HEK293 (cell line): ENCODE results near the gene ESRRA.

ENCODE experiments used
- GFI1B ChIP-seq: fragments of 450-650 bp; formaldehyde crosslinking; IDR thresholded peaks from 2 replicates; pipeline ENCODE4 v1.5.1; 2016; ENCODE audit warnings: missing biosample characterization, missing genetic modification characterization
- HOXA7 ChIP-seq: sonication (generic); formaldehyde crosslinking; IDR thresholded peaks from 2 replicates; pipeline ENCODE4 v1.8.1; 2022; ENCODE audit warnings: missing genetic modification reagents, borderline replicate concordance
- HOXC10 ChIP-seq: sonication (generic); formaldehyde crosslinking; IDR thresholded peaks from 2 replicates; pipeline ENCODE4 v1.8.1; 2023; ENCODE audit warnings: mild to moderate bottlenecking, missing genetic modification reagents
- ZNF133 ChIP-seq: fragments of 450-650 bp; formaldehyde crosslinking; IDR thresholded peaks from 2 replicates; pipeline ENCODE4 v1.5.1; 2016; ENCODE audit warnings: missing biosample characterization, missing genetic modification characterization
- ZNF274 ChIP-seq, 2 experiments: fragments of 200-500 bp in 1 of 2; fragments of 450-650 bp in 1 of 2; sonication (Bioruptor generic) in 1 of 2; formaldehyde crosslinking in 1 of 2; IDR thresholded peaks; 2 replicates each; pipeline versions ENCODE4 v1.5.1 to v1.6.1; 2014 to 2016; ENCODE audit warnings: borderline replicate concordance in 1 of 2, inconsistent platforms in 1 of 2, low read length in 1 of 2, missing biosample characterization in 1 of 2, missing genetic modification characterization in 1 of 2
- ZNF426 ChIP-seq: fragments of 450-650 bp; formaldehyde crosslinking; IDR thresholded peaks from 2 replicates; pipeline ENCODE4 v1.5.1; 2017; ENCODE audit warnings: missing biosample characterization, missing genetic modification characterization, mild to moderate bottlenecking, inconsistent platforms, moderate library complexity
- ZNF585B ChIP-seq: fragments of 450-650 bp; formaldehyde crosslinking; IDR thresholded peaks from 2 replicates; pipeline ENCODE4 v1.5.1; 2016; ENCODE audit warnings: missing biosample characterization, missing genetic modification characterization
- ZNF621 ChIP-seq: fragments of 450-650 bp; formaldehyde crosslinking; IDR thresholded peaks from 2 replicates; pipeline ENCODE4 v1.5.1; 2017; ENCODE audit warnings: missing biosample characterization, missing genetic modification characterization
- ZSCAN30 ChIP-seq: fragments of 450-650 bp; IDR thresholded peaks from 2 replicates; pipeline ENCODE4 v1.5.1; 2018; ENCODE audit warnings: missing biosample characterization, mild to moderate bottlenecking, missing genetic modification characterization, moderate library complexity
- TF ChIP-seq, protein P1 (sequence below): fragments of 450-650 bp; formaldehyde crosslinking; IDR thresholded peaks from 2 replicates; pipeline ENCODE4 v1.5.1; 2016; ENCODE audit warnings: missing biosample characterization, missing genetic modification characterization
- TF ChIP-seq, protein P2 (sequence below): fragments of 450-650 bp; formaldehyde crosslinking; IDR thresholded peaks from 2 replicates; pipeline ENCODE4 v1.5.0; 2017; ENCODE audit warnings: missing biosample characterization, missing genetic modification characterization, borderline replicate concordance
- TF ChIP-seq, protein P3 (sequence below): fragments of 450-650 bp; formaldehyde crosslinking; IDR thresholded peaks from 2 replicates; pipeline ENCODE4 v1.5.1; 2016; ENCODE audit warnings: missing biosample characterization, missing genetic modification characterization
- TF ChIP-seq, protein P4 (sequence below): fragments of 450-650 bp; formaldehyde crosslinking; IDR thresholded peaks from 2 replicates; pipeline ENCODE4 v1.5.1; 2016; ENCODE audit warnings: missing biosample characterization, missing genetic modification characterization, low read depth
- TF ChIP-seq, protein P5 (sequence below): fragments of 450-650 bp; formaldehyde crosslinking; optimal IDR thresholded peaks from 2 replicates; pipeline ENCODE3; 2016; ENCODE audit warnings: missing biosample characterization, mild to moderate bottlenecking, missing genetic modification characterization

DNA sequence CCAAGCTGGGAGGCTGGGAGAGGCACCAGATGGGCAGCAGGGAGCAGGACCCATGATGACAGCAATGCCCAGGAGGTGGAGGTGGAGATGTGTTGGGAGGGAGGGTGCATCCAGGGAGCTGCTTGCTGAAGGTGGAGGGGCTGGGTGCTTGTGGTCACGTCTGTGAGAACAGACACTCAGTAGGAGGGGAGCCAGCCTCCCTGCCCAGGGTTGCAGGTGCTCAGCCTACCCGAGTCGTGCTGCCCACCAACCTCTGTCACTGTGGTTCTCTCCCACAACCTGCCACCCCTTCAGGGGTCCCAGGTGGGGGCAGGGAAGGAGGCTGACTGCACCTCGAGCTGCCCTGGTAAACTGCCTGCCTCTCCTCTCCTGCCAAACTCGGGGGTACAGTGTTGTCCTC is 18.0 kb downstream of the ESRRA start:
- no peak for TF ChIP-seq ZSCAN30
- TF ChIP-seq, protein P1, sequence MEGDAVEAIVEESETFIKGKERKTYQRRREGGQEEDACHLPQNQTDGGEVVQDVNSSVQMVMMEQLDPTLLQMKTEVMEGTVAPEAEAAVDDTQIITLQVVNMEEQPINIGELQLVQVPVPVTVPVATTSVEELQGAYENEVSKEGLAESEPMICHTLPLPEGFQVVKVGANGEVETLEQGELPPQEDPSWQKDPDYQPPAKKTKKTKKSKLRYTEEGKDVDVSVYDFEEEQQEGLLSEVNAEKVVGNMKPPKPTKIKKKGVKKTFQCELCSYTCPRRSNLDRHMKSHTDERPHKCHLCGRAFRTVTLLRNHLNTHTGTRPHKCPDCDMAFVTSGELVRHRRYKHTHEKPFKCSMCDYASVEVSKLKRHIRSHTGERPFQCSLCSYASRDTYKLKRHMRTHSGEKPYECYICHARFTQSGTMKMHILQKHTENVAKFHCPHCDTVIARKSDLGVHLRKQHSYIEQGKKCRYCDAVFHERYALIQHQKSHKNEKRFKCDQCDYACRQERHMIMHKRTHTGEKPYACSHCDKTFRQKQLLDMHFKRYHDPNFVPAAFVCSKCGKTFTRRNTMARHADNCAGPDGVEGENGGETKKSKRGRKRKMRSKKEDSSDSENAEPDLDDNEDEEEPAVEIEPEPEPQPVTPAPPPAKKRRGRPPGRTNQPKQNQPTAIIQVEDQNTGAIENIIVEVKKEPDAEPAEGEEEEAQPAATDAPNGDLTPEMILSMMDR (tag by site-specific recombination), result no peak
- TF ChIP-seq ZNF133 (tag by site-specific recombination), result no peak
- no peak for TF ChIP-seq HOXC10
- TF ChIP-seq ZNF274 (IDR thresholded peaks at IDR 0.05; ENCODE audit: low read length), result no peak
- TF ChIP-seq ZNF274 (tag by site-specific recombination; IDR thresholded peaks at IDR 0.05; ENCODE audit: borderline replicate concordance), result no peak
- TF ChIP-seq, protein P2, sequence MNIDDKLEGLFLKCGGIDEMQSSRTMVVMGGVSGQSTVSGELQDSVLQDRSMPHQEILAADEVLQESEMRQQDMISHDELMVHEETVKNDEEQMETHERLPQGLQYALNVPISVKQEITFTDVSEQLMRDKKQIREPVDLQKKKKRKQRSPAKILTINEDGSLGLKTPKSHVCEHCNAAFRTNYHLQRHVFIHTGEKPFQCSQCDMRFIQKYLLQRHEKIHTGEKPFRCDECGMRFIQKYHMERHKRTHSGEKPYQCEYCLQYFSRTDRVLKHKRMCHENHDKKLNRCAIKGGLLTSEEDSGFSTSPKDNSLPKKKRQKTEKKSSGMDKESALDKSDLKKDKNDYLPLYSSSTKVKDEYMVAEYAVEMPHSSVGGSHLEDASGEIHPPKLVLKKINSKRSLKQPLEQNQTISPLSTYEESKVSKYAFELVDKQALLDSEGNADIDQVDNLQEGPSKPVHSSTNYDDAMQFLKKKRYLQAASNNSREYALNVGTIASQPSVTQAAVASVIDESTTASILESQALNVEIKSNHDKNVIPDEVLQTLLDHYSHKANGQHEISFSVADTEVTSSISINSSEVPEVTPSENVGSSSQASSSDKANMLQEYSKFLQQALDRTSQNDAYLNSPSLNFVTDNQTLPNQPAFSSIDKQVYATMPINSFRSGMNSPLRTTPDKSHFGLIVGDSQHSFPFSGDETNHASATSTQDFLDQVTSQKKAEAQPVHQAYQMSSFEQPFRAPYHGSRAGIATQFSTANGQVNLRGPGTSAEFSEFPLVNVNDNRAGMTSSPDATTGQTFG (tag by site-specific recombination), result no peak
- no peak for TF ChIP-seq GFI1B
- TF ChIP-seq, protein P3, sequence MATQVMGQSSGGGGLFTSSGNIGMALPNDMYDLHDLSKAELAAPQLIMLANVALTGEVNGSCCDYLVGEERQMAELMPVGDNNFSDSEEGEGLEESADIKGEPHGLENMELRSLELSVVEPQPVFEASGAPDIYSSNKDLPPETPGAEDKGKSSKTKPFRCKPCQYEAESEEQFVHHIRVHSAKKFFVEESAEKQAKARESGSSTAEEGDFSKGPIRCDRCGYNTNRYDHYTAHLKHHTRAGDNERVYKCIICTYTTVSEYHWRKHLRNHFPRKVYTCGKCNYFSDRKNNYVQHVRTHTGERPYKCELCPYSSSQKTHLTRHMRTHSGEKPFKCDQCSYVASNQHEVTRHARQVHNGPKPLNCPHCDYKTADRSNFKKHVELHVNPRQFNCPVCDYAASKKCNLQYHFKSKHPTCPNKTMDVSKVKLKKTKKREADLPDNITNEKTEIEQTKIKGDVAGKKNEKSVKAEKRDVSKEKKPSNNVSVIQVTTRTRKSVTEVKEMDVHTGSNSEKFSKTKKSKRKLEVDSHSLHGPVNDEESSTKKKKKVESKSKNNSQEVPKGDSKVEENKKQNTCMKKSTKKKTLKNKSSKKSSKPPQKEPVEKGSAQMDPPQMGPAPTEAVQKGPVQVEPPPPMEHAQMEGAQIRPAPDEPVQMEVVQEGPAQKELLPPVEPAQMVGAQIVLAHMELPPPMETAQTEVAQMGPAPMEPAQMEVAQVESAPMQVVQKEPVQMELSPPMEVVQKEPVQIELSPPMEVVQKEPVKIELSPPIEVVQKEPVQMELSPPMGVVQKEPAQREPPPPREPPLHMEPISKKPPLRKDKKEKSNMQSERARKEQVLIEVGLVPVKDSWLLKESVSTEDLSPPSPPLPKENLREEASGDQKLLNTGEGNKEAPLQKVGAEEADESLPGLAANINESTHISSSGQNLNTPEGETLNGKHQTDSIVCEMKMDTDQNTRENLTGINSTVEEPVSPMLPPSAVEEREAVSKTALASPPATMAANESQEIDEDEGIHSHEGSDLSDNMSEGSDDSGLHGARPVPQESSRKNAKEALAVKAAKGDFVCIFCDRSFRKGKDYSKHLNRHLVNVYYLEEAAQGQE (tag by site-specific recombination), result no peak
- TF ChIP-seq, protein P4, sequence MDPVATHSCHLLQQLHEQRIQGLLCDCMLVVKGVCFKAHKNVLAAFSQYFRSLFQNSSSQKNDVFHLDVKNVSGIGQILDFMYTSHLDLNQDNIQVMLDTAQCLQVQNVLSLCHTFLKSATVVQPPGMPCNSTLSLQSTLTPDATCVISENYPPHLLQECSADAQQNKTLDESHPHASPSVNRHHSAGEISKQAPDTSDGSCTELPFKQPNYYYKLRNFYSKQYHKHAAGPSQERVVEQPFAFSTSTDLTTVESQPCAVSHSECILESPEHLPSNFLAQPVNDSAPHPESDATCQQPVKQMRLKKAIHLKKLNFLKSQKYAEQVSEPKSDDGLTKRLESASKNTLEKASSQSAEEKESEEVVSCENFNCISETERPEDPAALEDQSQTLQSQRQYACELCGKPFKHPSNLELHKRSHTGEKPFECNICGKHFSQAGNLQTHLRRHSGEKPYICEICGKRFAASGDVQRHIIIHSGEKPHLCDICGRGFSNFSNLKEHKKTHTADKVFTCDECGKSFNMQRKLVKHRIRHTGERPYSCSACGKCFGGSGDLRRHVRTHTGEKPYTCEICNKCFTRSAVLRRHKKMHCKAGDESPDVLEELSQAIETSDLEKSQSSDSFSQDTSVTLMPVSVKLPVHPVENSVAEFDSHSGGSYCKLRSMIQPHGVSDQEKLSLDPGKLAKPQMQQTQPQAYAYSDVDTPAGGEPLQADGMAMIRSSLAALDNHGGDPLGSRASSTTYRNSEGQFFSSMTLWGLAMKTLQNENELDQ (tag by site-specific recombination), result no peak
- TF ChIP-seq ZNF621 (tag by site-specific recombination), result no peak
- TF ChIP-seq, protein P5, sequence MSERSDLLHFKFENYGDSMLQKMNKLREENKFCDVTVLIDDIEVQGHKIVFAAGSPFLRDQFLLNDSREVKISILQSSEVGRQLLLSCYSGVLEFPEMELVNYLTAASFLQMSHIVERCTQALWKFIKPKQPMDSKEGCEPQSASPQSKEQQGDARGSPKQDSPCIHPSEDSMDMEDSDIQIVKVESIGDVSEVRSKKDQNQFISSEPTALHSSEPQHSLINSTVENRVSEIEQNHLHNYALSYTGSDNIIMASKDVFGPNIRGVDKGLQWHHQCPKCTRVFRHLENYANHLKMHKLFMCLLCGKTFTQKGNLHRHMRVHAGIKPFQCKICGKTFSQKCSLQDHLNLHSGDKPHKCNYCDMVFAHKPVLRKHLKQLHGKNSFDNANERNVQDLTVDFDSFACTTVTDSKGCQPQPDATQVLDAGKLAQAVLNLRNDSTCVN, result no peak
- TF ChIP-seq HOXA7 (CRISPR knock-in tag), result no peak
- no peak for TF ChIP-seq ZNF426 (tag by site-specific recombination)
- no peak for TF ChIP-seq ZNF585B (tag by site-specific recombination)
